H1 (cell line): ENCODE results near the gene TOP2A. TPM values are rescaled to one million over a fixed set of nuclear protein-coding genes. Genes with fewer than 3 reads are reported as not detected.

Experiments
- ASH2L ChIP-seq: fragments of 200-600, 300-600 bp; sonication (generic); IDR thresholded peaks from one replicate; pipeline ENCODE4 v1.7.1; 2017; ENCODE audit warnings: low read length
- CEBPB ChIP-seq: IDR thresholded peaks from 2 replicates; pipeline ENCODE4 v1.6.1; 2012; ENCODE audit warnings: low read depth, low read length
- RAD21 ChIP-seq, 2 experiments: IDR thresholded peaks in 1 of 2; conservative IDR thresholded peaks in 1 of 2; 2 replicates each; pipeline ENCODE4 v1.6.1; 2011; ENCODE audit warnings: low read depth in 2 of 2, low read length in 2 of 2, improper control_type of control experiment in 1 of 2, inconsistent platforms in 1 of 2, mild to moderate bottlenecking in 1 of 2, moderate library complexity in 1 of 2
- TCF12 ChIP-seq: IDR thresholded peaks from 2 replicates; pipeline ENCODE4 v1.6.1; 2011; ENCODE audit warnings: low read depth, mild to moderate bottlenecking, low read length
- TEAD4 ChIP-seq: IDR thresholded peaks from 2 replicates; pipeline ENCODE4 v1.6.1; 2012; ENCODE audit warnings: low read depth, low read length, inconsistent platforms, mixed read lengths
- USF2 ChIP-seq: IDR thresholded peaks from 2 replicates; pipeline ENCODE4 v1.6.1; 2011; ENCODE audit warnings: low read length, improper control_type of control experiment
- polyA plus RNA-seq, 7 experiments: library from polyadenylated mRNA; depleted of rRNA in 3 of 7; stranded (reverse) in 5 of 7; unstranded in 2 of 7; fragments of >200 nt in 5 of 7; fragments of 200-250 nt in 2 of 7; gene quantifications; 1 replicate in 5 of 7; 2 replicates in 1 of 7; 4 replicates in 1 of 7; pipeline versions ENCODE4 v1.2.1 to v1.2.3, GENCODE V29; 2011 to 2013; ENCODE audit warnings: missing spikeins in 2 of 7, mixed read lengths in 2 of 7
- total RNA-seq: library from RNA; stranded (reverse); fragmentation: NEBNext Ultra II Directional; extraction: Animal tissue kit (Norgen Biotek cat#: 25700); gene quantifications from 2 replicates; pipeline ENCODE4 v1.2.1, GENCODE V29; 2021
- TF ChIP-seq, protein P1 (sequence below): IDR thresholded peaks from 2 replicates; pipeline ENCODE4 v1.6.1; 2012; ENCODE audit warnings: inconsistent platforms

Gene TOP2A
- total and polyA plus RNA-seq, 2 of the 8 experiments (the other 6 are each of a cell fraction or from before 2014, with no cell fraction given) = 83.1 to 291 TPM

DNA sequence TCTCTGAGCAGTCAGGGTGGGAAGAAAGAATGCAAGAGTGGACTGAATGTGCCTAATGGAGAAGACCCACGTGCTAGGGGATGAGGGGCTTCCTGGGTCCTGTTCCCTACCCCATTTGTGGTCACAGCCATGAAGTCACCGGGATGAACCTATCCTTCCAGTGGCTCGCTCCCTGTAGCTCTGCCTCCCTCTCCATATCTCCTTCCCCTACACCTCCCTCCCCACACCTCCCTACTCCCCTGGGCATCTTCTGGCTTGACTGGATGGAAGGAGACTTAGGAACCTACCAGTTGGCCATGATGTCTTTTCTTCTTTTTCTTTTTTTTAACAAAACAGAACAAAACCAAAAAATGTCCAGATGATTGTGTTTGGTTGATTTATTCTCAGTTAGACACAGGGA lies 39.7 kb upstream of the TOP2A start (continued):
- TF ChIP-seq RAD21 (IDR thresholded peaks at IDR 0.05 in 1 of 2, conservative IDR thresholded peaks at IDR 0.05 in 1 of 2; ENCODE audit: low read depth in 2 of 2, low read length in 2 of 2) = no peak
- no peak for TF ChIP-seq TCF12
- TF ChIP-seq TEAD4 = no peak
- no peak for TF ChIP-seq CEBPB
- TF ChIP-seq ASH2L = no peak
- TF ChIP-seq, protein P1, sequence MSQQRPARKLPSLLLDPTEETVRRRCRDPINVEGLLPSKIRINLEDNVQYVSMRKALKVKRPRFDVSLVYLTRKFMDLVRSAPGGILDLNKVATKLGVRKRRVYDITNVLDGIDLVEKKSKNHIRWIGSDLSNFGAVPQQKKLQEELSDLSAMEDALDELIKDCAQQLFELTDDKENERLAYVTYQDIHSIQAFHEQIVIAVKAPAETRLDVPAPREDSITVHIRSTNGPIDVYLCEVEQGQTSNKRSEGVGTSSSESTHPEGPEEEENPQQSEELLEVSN = no peak
- no peak for TF ChIP-seq USF2
